ENCODE measurements around the gene HNRNPR.
A peak's percentile ranks its signal among the peaks of the same experiment; 100 is the strongest.
"Not testable (repeated sequence)": the region's sequence is repeated elsewhere in the genome, so short reads cannot be mapped to it uniquely, and the experiment has no call there.

Gene HNRNPR

GRCh38 chr1:23322770-23323169, 21.3 kb downstream of the HNRNPR start:
- DNase-seq = no peak

GRCh38 chr1:23310280-23310679, 33.8 kb downstream of the HNRNPR start:
- DNase-seq = not testable (repeated sequence)

GRCh38 chr1:23304140-23304620, 39.9 kb downstream of the HNRNPR start:
- no peak for DNase-seq

- no peak for DNase-seq
Observed at GRCh38 chr1:23303524-23303923, 40.6 kb downstream of the HNRNPR start.

- no peak for DNase-seq
Observed at GRCh38 chr1:23296931-23297330, 47.2 kb downstream of the HNRNPR start.

- DNase-seq = no peak
Observed at GRCh38 chr1:23291706-23292105, 52.4 kb downstream of the HNRNPR start.

- DNase-seq = no peak
Observed at GRCh38 chr1:23290836-23291565, 53.1 kb downstream of the HNRNPR start.

GRCh38 chr1:23288671-23289070, 55.4 kb downstream of the HNRNPR start:
- no peak for DNase-seq

GRCh38 chr1:23288201-23288600, 55.9 kb downstream of the HNRNPR start:
- no peak for DNase-seq

GRCh38 chr1:23286401-23286800, 57.7 kb downstream of the HNRNPR start:
- no peak for DNase-seq

- DNase-seq = no peak
Observed at GRCh38 chr1:23283667-23284602, 60.1 kb downstream of the HNRNPR start.

GRCh38 chr1:23282957-23283356, 61.1 kb downstream of the HNRNPR start:
- DNase-seq = no peak

- no peak for DNase-seq
Observed at GRCh38 chr1:23278717-23279116, 65.4 kb downstream of the HNRNPR start.

- no peak for DNase-seq
Observed at GRCh38 chr1:23276531-23276930, 67.6 kb downstream of the HNRNPR start.

GRCh38 chr1:23274134-23274505, 70.0 kb downstream of the HNRNPR start:
- DNase-seq = no peak

- DNase-seq = peak; percentile 34
Observed at GRCh38 chr1:23273450-23274133, 70.5 kb downstream of the HNRNPR start.

- DNase-seq = no peak
Observed at GRCh38 chr1:23263380-23263887, 80.7 kb downstream of the HNRNPR start.

- not testable (repeated sequence) for DNase-seq
Observed at GRCh38 chr1:23258082-23258481, 86.0 kb downstream of the HNRNPR start.

GRCh38 chr1:23257371-23257770, 86.7 kb downstream of the HNRNPR start:
- DNase-seq = not testable (repeated sequence)
